Vagina (tissue), 2 donors: ENCODE measurements around the gene STEAP2.

Source experiments
- CTCF ChIP-seq, 3 experiments: fragments of 450-650 bp in 2 of 3; fragments of 200-600 bp in 1 of 3; sonication (generic) in 1 of 3; IDR thresholded peaks; one replicate each; pipeline ENCODE4 v1.5.1; 2017 to 2019; ENCODE audit warnings: antibody characterized with exemption in 3 of 3, mild to moderate bottlenecking in 2 of 3, moderate library complexity in 2 of 3
- POLR2A ChIP-seq, 2 donors: fragments of 450-650 bp; IDR thresholded peaks; one replicate each; pipeline ENCODE4 v1.6.1; 2017; ENCODE audit warnings: antibody characterized with exemption in 2 of 2, mild to moderate bottlenecking in 2 of 2, moderate library complexity in 2 of 2

GRCh38 chr7:90224195-90224594 lies 12.7 kb downstream of the STEAP2 start:
- TF ChIP-seq CTCF (IDR thresholded peaks at IDR 0.05) (no peak), POLR2A (IDR thresholded peaks at IDR 0.05) (no peak)
